ENCODE results near the gene DCUN1D5. TPM values are rescaled to one million over a fixed set of nuclear protein-coding genes. Genes with fewer than 3 reads are reported as not detected.
A peak's percentile ranks its signal among the peaks of the same experiment; 100 is the strongest.

Gene DCUN1D5
- 28.1 TPM for total RNA-seq
- polyA plus RNA-seq (ENCODE audit: insufficient read depth in 1 of 8, insufficient read length in 8 of 8, low replicate concordance in 1 of 8) = 10 to 100 TPM; 32.0 to 39.6 (median 36.2) TPM
- long read RNA-seq, donor 1, transcript DCUN1D5-201 (8 exons, 1,337 nt) = major isoform, 7 of 7 reads
- long read RNA-seq, donor 1, partial matches to known transcripts = 0 of 7 reads
- long read RNA-seq, donor 1, other reads (novel, unspliced or antisense) = 0 of 7 reads
- long read RNA-seq, donor 2, partial matches to known transcripts = 0 of 1 reads
- long read RNA-seq, donor 2, other reads (novel, unspliced or antisense) = 0 of 1 reads
- long read RNA-seq, donor 3, transcript DCUN1D5-201 (8 exons, 1,337 nt) = major isoform, 11 of 12 reads
- long read RNA-seq, donor 3, partial matches to known transcripts = 0 of 12 reads
- long read RNA-seq, donor 3, other reads (novel, unspliced or antisense) = 0 of 12 reads
- long read RNA-seq, donor 4, transcript DCUN1D5-201 (8 exons, 1,337 nt) = major isoform, 5 of 6 reads
- long read RNA-seq, donor 4, partial matches to known transcripts = 0 of 6 reads
- long read RNA-seq, donor 4, other reads (novel, unspliced or antisense) = 0 of 6 reads
- long read RNA-seq, donor 5, transcript DCUN1D5-201 (8 exons, 1,337 nt) = major isoform, 29 of 37 reads
- long read RNA-seq, donor 5, partial matches to known transcripts = 7 of 37 reads
- long read RNA-seq, donor 5, other reads (novel, unspliced or antisense) = 0 of 37 reads
- long read RNA-seq, donor 6, transcript DCUN1D5-201 (8 exons, 1,337 nt) = major isoform, 29 of 39 reads
- long read RNA-seq, donor 6, partial matches to known transcripts = 9 of 39 reads
- long read RNA-seq, donor 6, other reads (novel, unspliced or antisense) = 0 of 39 reads
- long read RNA-seq, donor 7, transcript DCUN1D5-201 (8 exons, 1,337 nt) = major isoform, 12 of 19 reads
- long read RNA-seq, donor 7, partial matches to known transcripts = 7 of 19 reads
- long read RNA-seq, donor 7, other reads (novel, unspliced or antisense) = 0 of 19 reads
- long read RNA-seq, donor 8, transcript DCUN1D5-201 (8 exons, 1,337 nt) = major isoform, 7 of 7 reads
- long read RNA-seq, donor 8, partial matches to known transcripts = 0 of 7 reads
- long read RNA-seq, donor 8, other reads (novel, unspliced or antisense) = 0 of 7 reads
- long read RNA-seq, donor 9, transcript DCUN1D5-201 (8 exons, 1,337 nt) = major isoform, 7 of 7 reads
- long read RNA-seq, donor 9, partial matches to known transcripts = 0 of 7 reads
- long read RNA-seq, donor 9, other reads (novel, unspliced or antisense) = 0 of 7 reads
- long read RNA-seq, donor 10, transcript DCUN1D5-201 (8 exons, 1,337 nt) = major isoform, 11 of 12 reads
- long read RNA-seq, donor 10, partial matches to known transcripts = 0 of 12 reads
- long read RNA-seq, donor 10, other reads (novel, unspliced or antisense) = 0 of 12 reads
- long read RNA-seq, donor 11, transcript DCUN1D5-201 (8 exons, 1,337 nt) = major isoform, 6 of 7 reads
- long read RNA-seq, donor 11, partial matches to known transcripts = 0 of 7 reads
- long read RNA-seq, donor 11, other reads (novel, unspliced or antisense) = 0 of 7 reads

DNA sequence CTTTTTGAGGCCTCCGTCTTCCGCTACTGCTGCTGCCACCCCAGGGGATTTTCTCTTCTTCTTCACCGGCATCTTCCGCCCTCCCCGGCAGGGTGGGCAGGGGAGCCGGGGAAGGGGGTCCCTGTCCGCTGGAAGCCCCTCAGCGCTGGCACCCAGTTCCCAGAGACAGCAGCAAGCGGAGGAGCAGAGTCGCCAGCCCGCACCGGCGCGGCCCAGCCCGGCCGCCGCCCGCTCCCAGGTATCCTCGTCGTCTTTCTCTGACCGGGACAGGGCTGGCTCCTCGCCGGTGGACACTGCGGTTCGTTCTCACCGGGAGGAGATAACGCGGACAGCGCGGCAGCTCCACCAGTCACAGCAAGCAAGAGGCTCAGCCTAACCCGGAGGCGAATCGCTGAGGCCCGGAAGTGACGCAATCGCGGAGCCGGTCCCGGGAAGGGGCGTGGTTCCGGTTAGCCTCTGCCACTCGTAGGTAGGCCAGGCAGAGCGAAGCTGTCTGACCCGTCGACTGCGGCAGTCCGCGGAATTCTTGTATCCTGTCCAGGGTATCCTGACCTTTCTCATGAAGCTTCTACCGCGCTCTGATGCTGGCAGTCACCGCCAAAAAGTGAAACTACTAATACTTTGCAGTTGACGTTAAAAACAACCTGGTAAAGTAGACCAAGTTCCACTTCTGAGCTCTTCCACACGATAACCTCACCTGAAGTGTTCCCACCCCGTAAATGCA lies at the start of gene DCUN1D5:
Gene DCUN1D5, minus strand, starts transcription at position 360 of the 724 bp plus-strand sequence. Its CDS starts 288 bp downstream, at position 72.
- peak; percentile 98 for DNase-seq
- Histone ChIP-seq H3K4me3 (ENCODE audit: low read length) (peak within 1 kb of the TSS; percentile 91), H3K9me3 (replicated peaks; ENCODE audit: control insufficient read depth, low read depth, low read length) (no peaks in the 10 kb centered on the region), H3K36me3 (ENCODE audit: control insufficient read depth, insufficient read depth, low read length) (peaks cover 3% of the 10 kb centered on the region), H3K27me3 (ENCODE audit: control insufficient read depth, insufficient read depth, low read length) (peaks cover 5% of the 10 kb centered on the region), H3K27ac (ENCODE audit: low read length) (peak within 1 kb of the TSS; percentile 76), H3K4me1 (ENCODE audit: control insufficient read depth, insufficient read depth, low read length) (peaks cover 10% of the 10 kb centered on the region)
- under 1% methylated on average over 50 of the region's 54 CpGs for WGBS (ENCODE audit: insufficient coverage)

DNA sequence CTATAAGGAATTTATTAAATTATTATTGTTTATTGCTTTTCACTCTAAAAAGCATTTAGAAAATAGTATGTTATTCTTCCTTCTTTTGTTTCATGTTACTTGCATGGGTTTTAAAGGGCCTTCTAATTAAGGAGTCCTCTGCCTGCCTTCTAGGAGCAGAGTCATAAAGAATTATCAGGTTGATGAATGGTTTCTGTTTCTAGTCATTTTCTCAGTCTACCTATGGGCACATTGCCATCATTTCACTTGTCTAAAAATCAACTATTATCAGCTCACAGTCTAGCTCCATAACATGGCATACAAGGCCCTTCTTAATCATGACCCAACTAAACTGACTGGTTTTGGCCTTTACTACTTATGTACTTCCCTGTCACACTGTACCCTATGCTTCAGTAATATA lies 33.5 kb upstream of the DCUN1D5 start:
- Histone ChIP-seq H3K27me3 (ENCODE audit: control insufficient read depth, insufficient read depth, low read length) (no peaks in the 10 kb centered on the region), H3K36me3 (ENCODE audit: control insufficient read depth, insufficient read depth, low read length) (peaks cover 5% of the 10 kb centered on the region), H3K4me3 (ENCODE audit: low read length) (no peak overlapping the region), H3K9me3 (replicated peaks; ENCODE audit: control insufficient read depth, low read depth, low read length) (no peaks in the 10 kb centered on the region), H3K27ac (ENCODE audit: low read length) (no peak overlapping the region), H3K4me1 (ENCODE audit: control insufficient read depth, insufficient read depth, low read length) (no peaks in the 10 kb centered on the region)
- no peak for DNase-seq

DNA sequence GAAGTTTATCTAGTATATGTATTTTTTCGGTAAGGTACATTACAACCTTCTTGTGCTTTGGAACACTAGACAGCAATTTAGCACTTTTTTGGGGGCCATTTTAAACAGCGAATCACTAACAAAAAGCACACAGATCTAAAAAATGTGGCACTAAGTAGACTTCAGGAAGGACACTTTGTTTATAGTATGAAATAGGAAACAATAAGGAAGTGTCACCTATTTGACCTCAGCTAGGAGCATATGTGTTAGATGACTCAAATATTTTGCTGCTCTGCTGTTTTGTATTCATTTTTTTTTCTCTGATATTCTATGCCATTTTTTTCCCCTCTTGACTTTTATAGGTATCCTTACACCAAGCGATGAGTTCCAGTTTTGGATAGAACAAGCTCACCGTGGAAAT lies 22.9 kb upstream of the DCUN1D5 start:
- H3K27me3 ChIP-seq (ENCODE audit: control insufficient read depth, insufficient read depth, low read length) = no peaks in the 10 kb centered on the region
- WGBS (ENCODE audit: insufficient coverage) = no CpG with 5 or more reads among the region's 4 CpGs
- no peaks in the 10 kb centered on the region for H3K9me3 ChIP-seq (replicated peaks; ENCODE audit: control insufficient read depth, low read depth, low read length)
- no peak overlapping the region for H3K4me3 ChIP-seq (ENCODE audit: low read length)
- no peak for DNase-seq
- H3K4me1 ChIP-seq (ENCODE audit: control insufficient read depth, insufficient read depth, low read length) = no peaks in the 10 kb centered on the region
- H3K27ac ChIP-seq (ENCODE audit: low read length) = no peak overlapping the region
- H3K36me3 ChIP-seq (ENCODE audit: control insufficient read depth, insufficient read depth, low read length) = no peaks in the 10 kb centered on the region

DNA sequence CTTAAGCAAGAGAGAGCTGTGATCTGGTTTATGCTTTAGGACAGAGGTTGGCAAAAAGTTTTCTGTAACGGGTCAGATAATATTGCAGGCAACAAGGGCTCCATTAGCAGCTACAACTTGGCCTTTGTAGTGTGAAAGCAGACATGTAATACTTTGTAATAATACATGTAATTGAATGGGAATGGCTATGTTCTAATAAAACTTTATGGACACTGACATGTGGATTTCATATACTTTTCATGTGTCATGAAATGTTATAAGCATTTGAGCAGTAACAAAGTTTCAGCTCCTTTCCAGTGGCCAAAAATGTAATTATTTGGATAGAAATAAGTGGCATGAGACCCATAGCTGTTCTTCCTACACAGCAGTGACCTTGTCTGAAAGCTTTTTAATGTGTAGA lies 20.4 kb upstream of the DCUN1D5 start:
- 67% methylated on average over 1 of the region's 1 CpG for WGBS (ENCODE audit: insufficient coverage)
- H3K27me3 ChIP-seq (ENCODE audit: control insufficient read depth, insufficient read depth, low read length) = no peaks in the 10 kb centered on the region

DNA sequence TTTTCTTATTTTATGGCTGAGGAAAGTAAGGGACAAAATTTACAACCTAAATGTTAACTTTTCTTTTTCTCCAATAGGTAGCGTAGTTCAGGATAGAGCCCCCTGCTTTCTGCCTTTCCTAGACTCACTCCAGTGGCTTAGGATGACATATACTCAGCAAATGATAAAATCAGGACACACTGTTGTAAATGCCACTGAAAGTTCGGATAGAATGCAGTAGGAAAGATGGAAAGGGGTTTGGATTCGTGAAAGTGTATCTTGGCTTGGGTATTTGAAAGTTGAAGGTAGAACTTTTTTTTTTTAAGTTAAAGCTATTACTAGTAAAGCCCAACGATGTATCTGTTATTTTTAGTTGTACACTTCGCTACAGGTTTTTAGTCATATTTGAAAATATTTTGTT lies 19.4 kb upstream of the DCUN1D5 start:
- Histone ChIP-seq H3K27ac (ENCODE audit: low read length) (no peak overlapping the region), H3K36me3 (ENCODE audit: control insufficient read depth, insufficient read depth, low read length) (no peaks in the 10 kb centered on the region), H3K27me3 (ENCODE audit: control insufficient read depth, insufficient read depth, low read length) (no peaks in the 10 kb centered on the region), H3K4me1 (ENCODE audit: control insufficient read depth, insufficient read depth, low read length) (no peaks in the 10 kb centered on the region), H3K9me3 (replicated peaks; ENCODE audit: control insufficient read depth, low read depth, low read length) (no peaks in the 10 kb centered on the region), H3K4me3 (ENCODE audit: low read length) (no peak overlapping the region)
- no peak for DNase-seq
- 60% methylated on average over 1 of the region's 5 CpGs for WGBS (ENCODE audit: insufficient coverage)

More for the DNA sequence above, 20.4 kb upstream of the DCUN1D5 start:
- Histone ChIP-seq H3K9me3 (replicated peaks; ENCODE audit: control insufficient read depth, low read depth, low read length) (no peaks in the 10 kb centered on the region), H3K36me3 (ENCODE audit: control insufficient read depth, insufficient read depth, low read length) (no peaks in the 10 kb centered on the region), H3K4me1 (ENCODE audit: control insufficient read depth, insufficient read depth, low read length) (no peaks in the 10 kb centered on the region), H3K27ac (ENCODE audit: low read length) (no peak overlapping the region), H3K4me3 (ENCODE audit: low read length) (no peak overlapping the region)
- DNase-seq = no peak

DNA sequence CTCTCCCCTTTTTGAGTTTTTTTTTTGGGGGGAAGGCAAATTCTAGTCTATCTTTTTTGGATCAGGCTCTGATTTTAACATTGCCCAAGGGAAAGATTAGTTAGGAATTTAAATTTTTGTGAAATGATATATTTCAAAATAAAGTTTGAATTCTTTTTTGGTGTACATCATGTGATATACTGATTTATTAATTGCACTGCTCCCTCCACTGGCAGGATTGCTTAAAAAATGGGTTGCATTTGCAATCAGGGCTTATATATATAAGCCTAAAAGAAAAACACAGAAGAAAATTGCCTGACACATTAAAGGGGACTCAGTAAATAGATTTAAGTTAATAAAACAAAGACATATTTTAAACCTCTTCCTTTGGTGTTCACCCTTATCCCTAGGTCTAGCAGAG lies 18.4 kb upstream of the DCUN1D5 start:
- no peaks in the 10 kb centered on the region for H3K4me1 ChIP-seq (ENCODE audit: control insufficient read depth, insufficient read depth, low read length)
- H3K9me3 ChIP-seq (replicated peaks; ENCODE audit: control insufficient read depth, low read depth, low read length) = no peaks in the 10 kb centered on the region
- no peaks in the 10 kb centered on the region for H3K36me3 ChIP-seq (ENCODE audit: control insufficient read depth, insufficient read depth, low read length)
- peak; percentile 36 for DNase-seq
- no peaks in the 10 kb centered on the region for H3K27me3 ChIP-seq (ENCODE audit: control insufficient read depth, insufficient read depth, low read length)
- H3K4me3 ChIP-seq (ENCODE audit: low read length) = peak overlapping the region; percentile 85
- no peak overlapping the region for H3K27ac ChIP-seq (ENCODE audit: low read length)

DNA sequence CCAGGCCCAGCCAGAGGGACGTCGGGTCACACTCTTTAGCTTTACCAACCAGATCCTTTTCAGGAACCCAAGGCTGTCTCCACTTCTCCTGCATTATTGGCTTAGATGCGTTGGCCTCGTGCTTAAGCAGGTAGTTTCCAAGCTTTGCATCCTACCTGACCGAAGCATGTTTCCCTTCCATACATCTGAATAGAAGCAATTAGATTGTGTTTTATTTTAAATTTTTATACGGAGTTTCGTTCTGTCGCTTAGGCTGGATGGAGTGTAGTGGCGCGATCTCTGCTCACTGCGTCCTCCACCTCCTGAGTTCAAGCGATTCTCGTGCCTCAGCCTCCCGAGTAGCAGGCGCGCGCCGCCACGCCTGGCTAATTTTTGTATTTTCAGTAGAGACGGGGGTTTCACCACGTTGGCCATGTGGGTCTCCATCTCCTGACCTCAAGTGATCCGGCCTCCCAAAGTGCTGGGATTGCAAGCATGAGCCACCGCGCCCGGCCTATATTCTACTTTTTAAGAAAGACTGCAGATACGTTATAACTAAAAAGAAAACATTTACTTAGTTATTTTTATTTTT lies 17.9 kb upstream of the DCUN1D5 start:
- H3K27ac ChIP-seq (ENCODE audit: low read length) = peak overlapping the region; percentile 94
- peak overlapping the region; percentile 85 for H3K4me3 ChIP-seq (ENCODE audit: low read length)
- H3K4me1 ChIP-seq (ENCODE audit: control insufficient read depth, insufficient read depth, low read length) = no peaks in the 10 kb centered on the region
- H3K9me3 ChIP-seq (replicated peaks; ENCODE audit: control insufficient read depth, low read depth, low read length) = no peaks in the 10 kb centered on the region
- H3K27me3 ChIP-seq (ENCODE audit: control insufficient read depth, insufficient read depth, low read length) = peaks cover under 1% of the 10 kb centered on the region
- H3K36me3 ChIP-seq (ENCODE audit: control insufficient read depth, insufficient read depth, low read length) = no peaks in the 10 kb centered on the region
- WGBS (ENCODE audit: insufficient coverage) = 8% methylated on average over 13 of the region's 26 CpGs
- DNase-seq = no peak

DNA sequence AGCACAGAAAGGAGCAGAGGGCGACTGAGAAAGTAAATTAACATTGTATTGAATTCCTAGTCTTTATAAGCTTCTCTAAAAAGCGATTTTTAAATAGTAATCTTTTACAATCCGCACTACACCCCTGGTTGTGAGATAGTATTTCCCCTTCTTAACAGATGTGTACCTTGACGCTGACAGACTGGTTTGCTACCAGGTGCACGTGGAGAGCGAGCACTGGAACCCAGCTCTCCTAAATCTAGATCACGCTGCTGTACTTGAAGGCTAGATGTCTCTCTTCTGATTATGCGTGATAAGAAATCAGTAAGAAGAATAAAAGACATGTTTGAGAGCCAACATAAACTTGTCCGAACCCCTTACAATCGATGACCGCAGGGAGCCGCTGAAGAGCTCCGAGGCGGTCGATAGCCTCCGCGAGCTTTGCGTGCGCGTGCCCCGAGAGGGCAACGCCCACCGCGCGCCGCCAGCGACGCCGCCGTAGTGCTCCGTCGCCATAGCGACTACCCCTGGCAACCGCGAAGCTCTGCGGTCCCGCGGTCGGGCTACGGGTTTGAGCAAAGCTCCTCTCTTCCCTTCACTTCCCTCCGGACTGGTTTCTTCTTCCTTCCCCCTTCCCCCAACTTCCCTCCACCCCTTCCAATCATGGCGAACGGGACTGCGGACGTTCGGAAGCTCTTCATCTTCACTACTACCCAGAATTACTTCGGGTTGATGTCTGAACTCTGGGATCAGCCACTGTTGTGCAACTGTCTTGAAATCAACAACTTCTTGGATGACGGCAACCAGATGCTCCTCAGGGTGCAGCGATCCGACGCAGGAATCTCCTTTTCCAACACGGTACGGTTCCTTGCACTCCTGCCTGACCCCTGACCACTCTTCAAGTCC lies 17.2 kb upstream of the DCUN1D5 start, which contains the start of gene DYNC2H1:
Gene DYNC2H1, plus strand, starts transcription at position 494 of the 885 bp plus-strand sequence. Its CDS starts 149 bp downstream, at position 643.
- Histone ChIP-seq H3K27me3 (ENCODE audit: control insufficient read depth, insufficient read depth, low read length) (peaks cover 5% of the 10 kb centered on the region), H3K36me3 (ENCODE audit: control insufficient read depth, insufficient read depth, low read length) (no peaks in the 10 kb centered on the region), H3K27ac (ENCODE audit: low read length) (peak within 1 kb of the TSS; percentile 94), H3K4me3 (ENCODE audit: low read length) (peak within 1 kb of the TSS; percentile 85), H3K4me1 (ENCODE audit: control insufficient read depth, insufficient read depth, low read length) (no peaks in the 10 kb centered on the region), H3K9me3 (replicated peaks; ENCODE audit: control insufficient read depth, low read depth, low read length) (no peaks in the 10 kb centered on the region)
- peak; percentile 97 for DNase-seq
- whole genome bisulfite sequencing (ENCODE audit: insufficient coverage) = under 1% methylated on average over 46 of the region's 53 CpGs

Data from muscle of leg (tissue), 16 donors.